Endodermal cell (in vitro differentiated cells): ENCODE measurements around the gene IFNLR1. TPM values are rescaled to one million over a fixed set of nuclear protein-coding genes. Genes with fewer than 3 reads are reported as not detected.
A peak's percentile ranks its signal among the peaks of the same experiment; 100 is the strongest.

ENCODE experiments used
- DNase-seq: peaks from one replicate; pipeline ENCODE4 v3.0.0-alpha.2; 2017
- H3K27ac ChIP-seq: 2 replicates; pipeline ENCODE4 v1.5.1; 2013; ENCODE audit warnings: mild to moderate bottlenecking, low read depth, low read length, moderate library complexity
- H3K27me3 ChIP-seq: 2 replicates; pipeline ENCODE4 v1.6.1; 2013; ENCODE audit warnings: mild to moderate bottlenecking, low read length, moderate library complexity; ENCODE audit not compliant: insufficient read depth, control insufficient read depth, poor library complexity, severe bottlenecking
- H3K36me3 ChIP-seq: 2 replicates; pipeline ENCODE4 v1.7.0; 2013; ENCODE audit warnings: mild to moderate bottlenecking, low read length, moderate library complexity; ENCODE audit not compliant: control insufficient read depth, insufficient read depth
- H3K4me1 ChIP-seq: one replicate; pipeline ENCODE4 v1.7.0; 2013; ENCODE audit warnings: low read length; ENCODE audit not compliant: control insufficient read depth, insufficient read depth
- H3K4me3 ChIP-seq: 2 replicates; pipeline ENCODE4 v1.5.1; 2013; ENCODE audit warnings: mild to moderate bottlenecking, low read length, moderate library complexity
- H3K9ac ChIP-seq: 2 replicates; pipeline ENCODE4 v1.6.1; 2013; ENCODE audit warnings: mild to moderate bottlenecking, low read length, moderate library complexity; ENCODE audit not compliant: poor library complexity, severe bottlenecking; ENCODE audit errors: extremely low read depth
- H3K9me3 ChIP-seq: 2 replicates; pipeline ENCODE4 v1.6.1; 2013; ENCODE audit warnings: mild to moderate bottlenecking, low read length, moderate library complexity; ENCODE audit not compliant: control insufficient read depth
- H3K27ac Mint-ChIP-seq: 2 replicates; pipeline ENCODE4 v1.8.0; 2020; ENCODE audit warnings: mixed read lengths
- H3K27me3 Mint-ChIP-seq: 2 replicates; pipeline ENCODE4 v1.8.0; 2021; ENCODE audit warnings: mild to moderate bottlenecking, mixed read lengths; ENCODE audit not compliant: insufficient read depth
- H3K36me3 Mint-ChIP-seq: 2 replicates; pipeline ENCODE4 v1.8.0; 2020; ENCODE audit warnings: low read depth, mixed read lengths
- H3K4me1 Mint-ChIP-seq: 2 replicates; pipeline ENCODE4 v1.8.0; 2020; ENCODE audit warnings: mixed read lengths
- H3K4me3 Mint-ChIP-seq: 2 replicates; pipeline ENCODE4 v1.8.0; 2020; ENCODE audit warnings: mild to moderate bottlenecking, moderate library complexity, mixed read lengths
- H3K9me3 Mint-ChIP-seq: 2 replicates; pipeline ENCODE4 v1.8.0; 2020; ENCODE audit warnings: mild to moderate bottlenecking, mixed read lengths
- CTCF ChIP-seq: fragments of 200-600 bp; sonication (generic); conservative IDR thresholded peaks from 2 replicates; pipeline ENCODE4 v1.5.0; 2021; ENCODE audit warnings: antibody characterized with exemption, mild to moderate bottlenecking
- WGBS, 2 experiments: methylation state at CpG; one replicate each; pipeline versions ENCODE4 v1.1.5 to v1.1.7; 2013; ENCODE audit warnings: missing lambda C conversion rate in 2 of 2, mixed read lengths in 1 of 2; ENCODE audit not compliant: insufficient coverage in 1 of 2, insufficient read length in 1 of 2; 5-methylcytosine and 5-hydroxymethylcytosine counted together
- total RNA-seq, 2 donors: library from RNA; stranded (reverse); fragmentation: NEBNext Ultra II Directional in 1 of 2; extraction: Animal tissue kit (Norgen Biotek cat#: 25700) in 1 of 2; gene quantifications; 2 replicates in 1 of 2; 3 replicates in 1 of 2; pipeline ENCODE4 v1.2.1, GENCODE V29; 2021

The IFNLR1 gene
- total RNA-seq, 2 donors from 2014 or later: 12.1 to 13.0 TPM

DNA sequence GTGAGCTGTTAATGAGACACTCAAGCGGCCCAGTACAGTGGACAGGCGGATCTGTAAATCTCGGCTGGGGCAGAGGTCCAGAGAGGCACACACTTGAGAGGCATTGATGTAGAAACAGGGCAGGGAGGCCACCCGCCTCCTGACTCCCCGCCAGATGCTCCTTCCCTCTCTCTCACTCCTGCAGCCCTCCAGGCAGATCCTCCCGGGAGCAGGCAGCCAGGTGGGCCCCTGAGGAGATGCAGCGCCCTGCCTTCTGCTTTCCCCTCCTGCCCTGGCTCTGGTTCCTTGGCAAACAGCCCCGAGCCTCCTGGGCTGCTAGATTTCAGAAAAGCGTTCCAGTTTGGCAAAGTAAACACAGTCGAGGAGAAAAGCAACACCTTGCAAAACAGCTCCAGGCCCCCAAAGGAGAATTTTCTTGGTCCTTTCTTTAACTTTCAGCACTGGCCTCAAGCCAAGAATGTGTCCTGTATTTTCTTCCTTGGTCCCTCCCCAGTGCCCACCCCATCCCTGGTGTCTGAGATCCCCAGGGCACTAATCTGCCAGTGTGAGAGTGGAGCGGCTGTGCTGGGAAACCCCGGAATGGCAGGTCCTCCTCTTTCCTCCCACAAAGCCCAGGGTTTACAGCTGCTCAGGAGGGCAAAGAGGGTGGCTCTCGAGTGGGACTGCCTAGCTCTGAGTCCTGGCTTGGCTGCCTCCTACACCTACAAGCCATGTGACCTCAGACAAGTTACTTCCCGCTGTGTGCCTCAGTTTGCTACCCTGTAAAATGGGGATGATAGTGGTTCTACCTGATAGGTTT, 29.4 kb upstream of the IFNLR1 start:
- Histone ChIP-seq H3K9me3 (peaks cover 6% of the 10 kb centered on the region), H3K27ac (no peak overlapping the region), H3K27me3 (no peaks in the 10 kb centered on the region), H3K9ac (no peak overlapping the region), H3K36me3 (no peaks in the 10 kb centered on the region), H3K4me1 (no peaks in the 10 kb centered on the region), H3K4me3 (no peak overlapping the region)
- no peak for TF ChIP-seq CTCF
- peaks cover 4% of the 10 kb centered on the region for H3K4me1 Mint-ChIP-seq
- WGBS, 2 experiments: 81% methylated on average over 7 to 14 of the region's 14 CpGs
- no peak overlapping the region for H3K4me3 Mint-ChIP-seq
- H3K27me3 Mint-ChIP-seq: no peaks in the 10 kb centered on the region
- DNase-seq: peak; percentile 66
- H3K36me3 Mint-ChIP-seq: no peaks in the 10 kb centered on the region
- peaks cover 2% of the 10 kb centered on the region for H3K9me3 Mint-ChIP-seq
- no peak overlapping the region for H3K27ac Mint-ChIP-seq

- no peak overlapping the region for H3K27ac ChIP-seq
- peaks cover 6% of the 10 kb centered on the region for H3K9me3 ChIP-seq
- Mint-ChIP-seq H3K4me3 (no peak overlapping the region), H3K36me3 (no peaks in the 10 kb centered on the region), H3K27me3 (no peaks in the 10 kb centered on the region), H3K27ac (no peak overlapping the region), H3K9me3 (peaks cover 2% of the 10 kb centered on the region), H3K4me1 (peaks cover 4% of the 10 kb centered on the region)
- 96 to 98% methylated on average over 6 of the region's 6 CpGs for WGBS, 2 experiments
- TF ChIP-seq CTCF: no peak
- H3K9ac ChIP-seq: no peak overlapping the region
- H3K27me3 ChIP-seq: no peaks in the 10 kb centered on the region
- no peak for DNase-seq
- H3K4me1 ChIP-seq: no peaks in the 10 kb centered on the region
- H3K4me3 ChIP-seq: no peak overlapping the region
- H3K36me3 ChIP-seq: no peaks in the 10 kb centered on the region
Measured at GRCh38 chr1:24215226-24215814, 28.2 kb upstream of the IFNLR1 start.

- Histone ChIP-seq H3K4me1 (no peaks in the 10 kb centered on the region), H3K9ac (no peak overlapping the region), H3K9me3 (peaks cover 6% of the 10 kb centered on the region), H3K27ac (no peak overlapping the region), H3K4me3 (no peak overlapping the region), H3K27me3 (no peaks in the 10 kb centered on the region), H3K36me3 (no peaks in the 10 kb centered on the region)
- Mint-ChIP-seq H3K4me3 (no peak overlapping the region), H3K27me3 (no peaks in the 10 kb centered on the region), H3K9me3 (peaks cover 2% of the 10 kb centered on the region), H3K4me1 (peaks cover 4% of the 10 kb centered on the region), H3K27ac (no peak overlapping the region), H3K36me3 (no peaks in the 10 kb centered on the region)
- DNase-seq: no peak
- no peak for TF ChIP-seq CTCF
- 96 to 100% methylated on average over 1 of the region's 2 CpGs for WGBS, 2 experiments
Measured at GRCh38 chr1:24212376-24212775, 25.3 kb upstream of the IFNLR1 start.
